ENCODE data around the gene TMC8. TPM values are rescaled to one million over a fixed set of nuclear protein-coding genes. Genes with fewer than 3 reads are reported as not detected.

TMC8 gene
- total and polyA plus RNA-seq, 8 donors: 1.6 to 19.8 (median 4.3) TPM

DNA sequence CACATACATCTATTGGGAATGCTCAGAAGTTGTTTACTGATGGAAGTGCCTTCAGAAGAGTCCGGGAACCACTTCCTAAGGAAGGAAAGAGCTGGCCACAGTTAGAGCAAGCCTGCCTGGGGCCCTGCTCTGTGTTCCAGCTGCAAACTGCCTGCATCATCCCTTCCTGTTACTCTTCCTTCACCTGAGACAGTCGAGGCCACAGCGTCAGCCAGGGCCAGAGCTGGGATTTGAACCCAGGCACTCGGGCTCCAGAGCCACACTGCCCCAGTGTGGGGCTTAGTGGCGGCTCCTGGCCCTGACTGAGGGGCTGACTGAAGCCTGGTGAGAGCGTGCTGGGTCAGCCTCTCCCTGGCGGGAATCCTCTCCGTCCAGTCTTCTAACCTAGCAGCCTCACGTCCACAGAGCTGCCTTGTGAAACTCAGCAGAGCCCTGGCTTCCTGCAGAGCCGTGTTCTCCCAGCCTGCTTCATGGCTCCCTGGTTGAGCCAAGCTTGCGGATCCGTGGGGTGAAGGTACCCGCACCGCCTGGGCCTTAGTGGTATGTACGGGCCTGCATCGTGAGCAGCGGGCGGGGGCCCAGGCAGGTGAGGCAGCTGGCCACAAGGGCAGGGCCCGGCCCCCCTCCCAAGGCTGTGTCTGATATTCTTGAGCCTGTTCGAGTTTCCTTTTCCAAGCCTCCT is 11.0 kb downstream of the TMC8 start:
- H3K4me3 ChIP-seq: no peak overlapping the region
- H3K9me3 ChIP-seq: no peaks in the 10 kb centered on the region
- 67 to 74% (median 72%) methylated on average over 16 to 20 of the region's 20 CpGs for WGBS, 5 donors
- peak overlapping the region in 1 of 5 donors; percentile 61 for H3K27ac ChIP-seq
- peaks cover 39 to 90% (median 61%) of the 10 kb centered on the region in 4 donors for H3K4me1 ChIP-seq
- TF ChIP-seq, protein P1, sequence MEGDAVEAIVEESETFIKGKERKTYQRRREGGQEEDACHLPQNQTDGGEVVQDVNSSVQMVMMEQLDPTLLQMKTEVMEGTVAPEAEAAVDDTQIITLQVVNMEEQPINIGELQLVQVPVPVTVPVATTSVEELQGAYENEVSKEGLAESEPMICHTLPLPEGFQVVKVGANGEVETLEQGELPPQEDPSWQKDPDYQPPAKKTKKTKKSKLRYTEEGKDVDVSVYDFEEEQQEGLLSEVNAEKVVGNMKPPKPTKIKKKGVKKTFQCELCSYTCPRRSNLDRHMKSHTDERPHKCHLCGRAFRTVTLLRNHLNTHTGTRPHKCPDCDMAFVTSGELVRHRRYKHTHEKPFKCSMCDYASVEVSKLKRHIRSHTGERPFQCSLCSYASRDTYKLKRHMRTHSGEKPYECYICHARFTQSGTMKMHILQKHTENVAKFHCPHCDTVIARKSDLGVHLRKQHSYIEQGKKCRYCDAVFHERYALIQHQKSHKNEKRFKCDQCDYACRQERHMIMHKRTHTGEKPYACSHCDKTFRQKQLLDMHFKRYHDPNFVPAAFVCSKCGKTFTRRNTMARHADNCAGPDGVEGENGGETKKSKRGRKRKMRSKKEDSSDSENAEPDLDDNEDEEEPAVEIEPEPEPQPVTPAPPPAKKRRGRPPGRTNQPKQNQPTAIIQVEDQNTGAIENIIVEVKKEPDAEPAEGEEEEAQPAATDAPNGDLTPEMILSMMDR (IDR thresholded peaks at IDR 0.05): no peak
- no peak for TF ChIP-seq POLR2AphosphoS5 (IDR thresholded peaks at IDR 0.05)
- no peak for TF ChIP-seq POLR2A (IDR thresholded peaks at IDR 0.05)
- TF ChIP-seq EP300 (IDR thresholded peaks at IDR 0.05): no peak
- DNase-seq: peak in 1 of 2 donors; percentile 36
- H3K27me3 ChIP-seq: no peaks in the 10 kb centered on the region
- intact Hi-C loops (cut with DNase I; ENCODE audit: low total_unique reads): no loop called here
- no peaks in the 10 kb centered on the region for H3K36me3 ChIP-seq

DNA sequence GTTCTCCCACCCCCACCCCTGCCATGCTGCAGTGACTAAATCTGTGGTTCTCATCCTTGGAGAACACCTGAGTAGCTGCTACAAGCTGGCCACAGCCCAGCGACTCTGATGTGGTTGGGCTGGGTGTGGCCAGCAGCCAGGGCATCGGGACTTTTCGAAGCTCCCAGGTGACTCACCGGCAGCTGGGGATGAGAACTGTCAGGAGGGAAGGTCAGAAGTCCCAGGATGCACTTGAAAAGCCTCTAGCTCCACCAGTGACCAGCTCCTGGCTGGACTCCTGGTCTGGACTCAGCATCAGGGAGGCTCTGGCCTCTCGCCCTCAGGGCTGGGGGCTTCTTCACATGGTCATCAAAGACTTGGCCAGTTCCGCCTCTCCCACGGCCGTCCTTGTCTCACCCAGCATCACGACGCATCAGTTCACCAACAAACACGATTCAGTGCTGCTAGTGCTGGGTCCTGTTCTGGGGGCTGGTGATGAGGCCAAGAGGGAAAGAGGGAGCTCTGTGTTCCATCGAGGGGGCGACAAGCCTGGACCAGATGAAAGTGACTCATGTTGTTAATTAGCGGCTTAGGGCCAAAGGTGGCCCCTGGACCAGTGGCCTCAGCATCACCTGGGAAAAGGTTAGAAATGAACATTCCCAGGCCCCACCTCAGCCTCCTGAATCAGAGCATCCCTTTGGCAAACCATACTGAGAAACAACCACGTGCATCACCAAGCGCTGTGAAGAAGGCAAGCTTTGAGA is 11.7 kb downstream of the TMC8 start:
- Histone ChIP-seq H3K27ac (peak overlapping the region in 1 of 5 donors; percentile 61), H3K4me1 (peaks cover 39 to 92% (median 62%) of the 10 kb centered on the region in 4 donors), H3K27me3 (no peaks in the 10 kb centered on the region), H3K9me3 (no peaks in the 10 kb centered on the region), H3K36me3 (no peaks in the 10 kb centered on the region), H3K4me3 (no peak overlapping the region)
- WGBS, 5 donors: 61 to 84% (median 69%) methylated on average over 14 to 16 of the region's 16 CpGs
- intact Hi-C loops (cut with DNase I; ENCODE audit: low total_unique reads): no loop called here
- DNase-seq: peak; percentile 73 to 79
- TF ChIP-seq EP300 (IDR thresholded peaks at IDR 0.05) (no peak), POLR2AphosphoS5 (IDR thresholded peaks at IDR 0.05) (no peak), POLR2A (IDR thresholded peaks at IDR 0.05) (no peak)
- TF ChIP-seq, protein P1 (IDR thresholded peaks at IDR 0.05): no peak

DNA sequence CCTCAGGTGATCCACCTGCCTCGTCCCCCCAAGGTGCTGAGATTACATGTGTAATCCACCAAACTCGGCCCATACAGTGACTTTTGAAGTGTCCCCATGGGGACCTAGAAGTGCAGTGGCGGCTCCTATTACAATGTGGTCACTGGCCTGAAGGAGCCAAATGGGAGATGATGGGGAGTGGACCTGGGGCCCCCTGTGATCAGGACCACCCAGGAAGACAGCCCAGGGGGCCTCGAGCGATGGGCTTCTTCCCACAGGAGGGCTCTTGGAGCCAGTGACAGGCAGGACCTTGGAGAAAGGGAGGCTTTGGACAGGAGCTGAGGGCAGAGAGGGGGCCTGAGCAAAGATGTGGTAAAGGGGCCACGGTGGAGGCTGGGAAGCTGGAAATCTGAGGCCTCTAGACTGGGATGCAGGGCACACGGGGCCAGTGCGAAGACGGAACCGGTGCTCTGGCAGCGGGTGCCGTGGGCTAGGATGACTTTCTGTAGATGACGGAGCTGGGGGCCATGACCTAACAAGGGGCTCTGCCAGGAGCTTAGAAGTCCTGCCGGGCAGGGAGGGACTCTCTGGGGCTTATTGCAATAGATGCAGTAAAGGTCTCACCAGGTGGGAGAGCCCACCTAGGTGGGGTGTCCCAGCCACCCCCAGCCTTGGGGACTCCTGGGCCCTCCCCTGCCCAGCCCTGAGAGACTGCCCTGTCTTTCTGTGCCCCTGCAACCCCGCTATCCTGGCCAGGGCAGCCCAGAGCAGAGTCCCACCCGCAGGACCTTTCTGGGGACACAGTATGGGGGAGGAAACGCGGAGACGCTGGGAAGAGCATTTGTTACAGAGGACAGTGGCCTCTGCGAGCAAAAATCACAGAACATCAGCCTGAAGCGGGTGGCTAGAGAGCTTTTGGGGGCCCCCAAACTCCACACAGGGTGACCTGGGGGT is 12.9 kb downstream of the TMC8 start:
- no peaks in the 10 kb centered on the region for H3K9me3 ChIP-seq
- intact Hi-C loops (cut with DNase I; ENCODE audit: low total_unique reads): no loop called here
- no peak for TF ChIP-seq POLR2A (IDR thresholded peaks at IDR 0.05)
- TF ChIP-seq, protein P1 (IDR thresholded peaks at IDR 0.05): no peak
- no peak for DNase-seq
- H3K27ac ChIP-seq: peak overlapping the region; percentile 75 to 87 (median 81)
- H3K27me3 ChIP-seq: no peaks in the 10 kb centered on the region
- peaks cover 43 to 92% (median 68%) of the 10 kb centered on the region in 4 donors for H3K4me1 ChIP-seq
- 87 to 90% (median 88%) methylated on average over 20 to 21 of the region's 21 CpGs for WGBS, 5 donors
- no peaks in the 10 kb centered on the region for H3K36me3 ChIP-seq
- H3K4me3 ChIP-seq: no peak overlapping the region

DNA sequence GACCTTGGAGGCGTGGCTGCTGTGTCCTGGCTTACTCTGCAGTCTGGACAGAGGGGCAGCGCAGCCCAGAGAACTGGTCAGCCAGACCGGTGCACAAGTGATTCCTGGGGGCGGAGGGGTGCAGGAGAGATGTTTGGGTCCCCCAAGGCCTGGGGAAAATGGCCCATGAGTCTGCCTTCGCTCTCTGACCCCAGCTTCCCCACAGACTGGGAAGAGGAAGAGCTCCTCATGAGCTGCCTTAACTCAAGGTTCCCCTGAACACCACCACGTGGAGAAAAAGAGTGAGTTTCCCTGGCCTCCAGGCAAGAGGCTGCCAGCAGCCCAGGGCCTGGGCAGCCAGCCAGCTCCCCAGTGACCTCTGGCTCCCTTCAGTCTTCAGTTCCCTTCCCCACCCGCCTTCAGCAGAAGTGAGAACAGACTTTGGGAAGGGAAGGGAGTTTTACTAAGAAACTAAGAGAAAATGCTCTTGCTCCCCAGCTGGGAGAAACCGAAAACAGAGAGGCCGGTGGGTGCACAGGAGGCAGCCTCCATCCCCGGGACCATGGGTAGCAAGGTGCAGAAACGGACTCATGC is 13.7 kb downstream of the TMC8 start:
- TF ChIP-seq POLR2AphosphoS5 (IDR thresholded peaks at IDR 0.05): peak in 2 of 3 donors; percentile 11 to 72
- no peak for TF ChIP-seq POLR2A (IDR thresholded peaks at IDR 0.05)
- TF ChIP-seq, protein P1 (IDR thresholded peaks at IDR 0.05): no peak
- no peak for TF ChIP-seq EP300 (IDR thresholded peaks at IDR 0.05)
- H3K4me3 ChIP-seq: no peak overlapping the region
- peak; percentile 90 to 94 for DNase-seq
- H3K27me3 ChIP-seq: no peaks in the 10 kb centered on the region
- peak overlapping the region; percentile 75 to 87 (median 81) for H3K27ac ChIP-seq
- H3K9me3 ChIP-seq: no peaks in the 10 kb centered on the region
- peaks cover 45 to 94% (median 72%) of the 10 kb centered on the region in 4 donors for H3K4me1 ChIP-seq
- H3K36me3 ChIP-seq: no peaks in the 10 kb centered on the region
- intact Hi-C loops (cut with DNase I; ENCODE audit: low total_unique reads): no loop called here
- WGBS, 5 donors: 30 to 39% (median 34%) methylated on average over 10 to 11 of the region's 11 CpGs

Data from stomach (tissue), 9 donors.